Omental fat pad (tissue), 4 donors: ENCODE measurements around the gene RNF181. TPM values are rescaled to one million over a fixed set of nuclear protein-coding genes. Genes with fewer than 3 reads are reported as not detected.
A peak's percentile ranks its signal among the peaks of the same experiment; 100 is the strongest.
"Not testable (repeated sequence)": the region's sequence is repeated elsewhere in the genome, so short reads cannot be mapped to it uniquely, and the experiment has no call there.

Source experiments
- ATAC-seq: fragments of 150-250 bp; one replicate; pipeline ENCODE4 v1.9.1; 2016; ENCODE audit warnings: mild to moderate bottlenecking, moderate library complexity; ENCODE audit not compliant: low FRiP score
- DNase-seq: peaks from one replicate; pipeline ENCODE4 v3.0.0-alpha.2; 2019; ENCODE audit warnings: low spot score
- CTCF ChIP-seq, 3 donors: fragments of 450-650 bp; IDR thresholded peaks; one replicate each; pipeline ENCODE4 v1.5.1; 2016 to 2017; ENCODE audit warnings: antibody characterized with exemption in 3 of 3, mild to moderate bottlenecking in 3 of 3, moderate library complexity in 2 of 3
- total RNA-seq, 4 donors: library from RNA; depleted of rRNA; stranded (reverse); fragments of >200 nt; gene quantifications; one replicate each; pipeline ENCODE4 v1.1.0, GENCODE V29; 2016

RNF181 gene
- total RNA-seq, 4 donors from 2014 or later: 94.7 to 216 (median 144) TPM

GRCh38 chr2:85606116-85606455 lies 10.5 kb downstream of the RNF181 start:
- no peak for ATAC-seq
- no peak for TF ChIP-seq CTCF (IDR thresholded peaks at IDR 0.05)

GRCh38 chr2:85607268-85608215 lies 12.0 kb downstream of the RNF181 start:
- ATAC-seq (no peak), DNase-seq (no peak)
- TF ChIP-seq CTCF (IDR thresholded peaks at IDR 0.05): no peak

More at GRCh38 chr2:85606116-85606455, 10.5 kb downstream of the RNF181 start:
- DNase-seq: no peak

- TF ChIP-seq CTCF (IDR thresholded peaks at IDR 0.05): no peak
- no peak for DNase-seq
- ATAC-seq: peak; percentile 5
Observed at GRCh38 chr2:85611217-85611704, 15.7 kb downstream of the RNF181 start.

GRCh38 chr2:85611705-85612587 lies 16.4 kb downstream of the RNF181 start, which contains the start of gene C2orf68:
Gene C2orf68 (minus strand): TSS chr2:85612066. CDS start chr2:85611984, 82 bp downstream.
- TF ChIP-seq CTCF (IDR thresholded peaks at IDR 0.05): no peak
- ATAC-seq (peak; percentile 78), DNase-seq (peak; percentile 82)

- TF ChIP-seq CTCF (IDR thresholded peaks at IDR 0.05): no peak
- no peak for DNase-seq
- no peak for ATAC-seq
Observed at GRCh38 chr2:85613717-85614515, 18.4 kb downstream of the RNF181 start.

GRCh38 chr2:85614757-85615156 lies 19.2 kb downstream of the RNF181 start:
- not testable (repeated sequence) for DNase-seq, ATAC-seq
